ENCODE results near the gene HFM1.

The HFM1 gene

GRCh38 chr1:91283421-91283726 is 121.3 kb downstream of the HFM1 start:
- H3K4me3 ChIP-seq (ENCODE audit: control insufficient read depth, low read depth, low read length): no peak overlapping the region
- TF ChIP-seq CTCF (conservative IDR thresholded peaks at IDR 0.05; ENCODE audit: control insufficient read depth, insufficient read depth, low read depth, low read length): no peak
- peak; percentile 3 for DNase-seq (ENCODE audit: low read depth)

- peak; percentile 79 for DNase-seq (ENCODE audit: low read depth)
- H3K4me3 ChIP-seq (ENCODE audit: control insufficient read depth, low read depth, low read length): no peak overlapping the region
- peak; percentile 86 for TF ChIP-seq CTCF (conservative IDR thresholded peaks at IDR 0.05; ENCODE audit: control insufficient read depth, insufficient read depth, low read depth, low read length)
These were observed 121.8 kb downstream of the HFM1 start for GRCh38 chr1:91282695-91283420.

GRCh38 chr1:91281782-91282181 is 122.9 kb downstream of the HFM1 start:
- H3K4me3 ChIP-seq (ENCODE audit: control insufficient read depth, low read depth, low read length): no peak overlapping the region
- DNase-seq (ENCODE audit: low read depth): no peak
- TF ChIP-seq CTCF (conservative IDR thresholded peaks at IDR 0.05; ENCODE audit: control insufficient read depth, insufficient read depth, low read depth, low read length): no peak

GRCh38 chr1:91278754-91279153 is 125.9 kb downstream of the HFM1 start:
- no peak overlapping the region for H3K4me3 ChIP-seq (ENCODE audit: control insufficient read depth, low read depth, low read length)
- DNase-seq (ENCODE audit: low read depth): peak; percentile 31
- TF ChIP-seq CTCF (conservative IDR thresholded peaks at IDR 0.05; ENCODE audit: control insufficient read depth, insufficient read depth, low read depth, low read length): peak; percentile 30

- DNase-seq (ENCODE audit: low read depth): peak; percentile 15
- no peak overlapping the region for H3K4me3 ChIP-seq (ENCODE audit: control insufficient read depth, low read depth, low read length)
- no peak for TF ChIP-seq CTCF (conservative IDR thresholded peaks at IDR 0.05; ENCODE audit: control insufficient read depth, insufficient read depth, low read depth, low read length)
These were observed 130.8 kb downstream of the HFM1 start for GRCh38 chr1:91273875-91274274.

- TF ChIP-seq CTCF (conservative IDR thresholded peaks at IDR 0.05; ENCODE audit: control insufficient read depth, insufficient read depth, low read depth, low read length): no peak
- no peak for DNase-seq (ENCODE audit: low read depth)
- no peak overlapping the region for H3K4me3 ChIP-seq (ENCODE audit: control insufficient read depth, low read depth, low read length)
These were observed 143.0 kb downstream of the HFM1 start for GRCh38 chr1:91261655-91262054.

- TF ChIP-seq CTCF (conservative IDR thresholded peaks at IDR 0.05; ENCODE audit: control insufficient read depth, insufficient read depth, low read depth, low read length): no peak
- no peak for DNase-seq (ENCODE audit: low read depth)
- no peak overlapping the region for H3K4me3 ChIP-seq (ENCODE audit: control insufficient read depth, low read depth, low read length)
These were observed 159.2 kb downstream of the HFM1 start for GRCh38 chr1:91245435-91245834.

Data from fibroblast of mammary gland (primary cell).